Measurements from ENCODE around the gene LGALSL. TPM values are rescaled to one million over a fixed set of nuclear protein-coding genes. Genes with fewer than 3 reads are reported as not detected.

Gene LGALSL
- polyA plus RNA-seq, 1 of the 3 experiments (the other 2 are of a cell fraction) = 6.5 TPM

GRCh38 chr2:64437883-64438282 is 16.1 kb upstream of the LGALSL start:
- H3K9me3 ChIP-seq = no peaks in the 10 kb centered on the region
- H4K20me1 ChIP-seq (ENCODE audit: insufficient read depth) = no peaks in the 10 kb centered on the region
- 52% methylated on average over 3 of the region's 3 CpGs for WGBS (ENCODE audit: low lambda C conversion rate)
- H3K27me3 ChIP-seq (ENCODE audit: insufficient read depth) = peaks cover 6% of the 10 kb centered on the region
- H2AFZ ChIP-seq (ENCODE audit: low read depth) = no peak overlapping the region
- no peak overlapping the region for H3K4me2 ChIP-seq
- no peak for DNase-seq
- ChIA-PET CTCF (interaction anchor here (1.5 to 2.4 kb wide), 2 partner anchors 50 to 107 kb away, joined by 3 to 9 read pairs; no protein-coding TSS in a partner anchor), POLR2A (no interaction called here)
- no peak overlapping the region for H3K9ac ChIP-seq
- H3K79me2 ChIP-seq (ENCODE audit: insufficient read depth) = no peaks in the 10 kb centered on the region
- H3K36me3 ChIP-seq (replicated peaks in 1 of 2; ENCODE audit: control insufficient read depth in 1 of 2, insufficient read depth in 2 of 2, low read length in 1 of 2) = no peaks in the 10 kb centered on the region
- TF ChIP-seq RAD21 (IDR thresholded peaks at IDR 0.05; ENCODE audit: low read length) (no peak), NRF1 (IDR thresholded peaks at IDR 0.05; ENCODE audit: low read depth, low read length) (no peak), FOXJ3 (CRISPR knock-in tag; IDR thresholded peaks at IDR 0.05) (no peak), YY1 (IDR thresholded peaks at IDR 0.05; ENCODE audit: low read depth) (no peak), POLR2AphosphoS5 (IDR thresholded peaks at IDR 0.05; ENCODE audit: low read depth, low read length) (no peak), MXI1 (IDR thresholded peaks at IDR 0.05; ENCODE audit: low read depth, low read length) (no peak), ELF1 (IDR thresholded peaks at IDR 0.05) (no peak), GABPA (IDR thresholded peaks at IDR 0.05; ENCODE audit: low read depth) (no peak), RXRA (IDR thresholded peaks at IDR 0.05; ENCODE audit: borderline replicate concordance, low read depth) (no peak), EP300 (IDR thresholded peaks at IDR 0.05; ENCODE audit: borderline replicate concordance in 1 of 2, low read depth in 1 of 2, low read length in 1 of 2) (no peak)
- TF ChIP-seq, protein P1, sequence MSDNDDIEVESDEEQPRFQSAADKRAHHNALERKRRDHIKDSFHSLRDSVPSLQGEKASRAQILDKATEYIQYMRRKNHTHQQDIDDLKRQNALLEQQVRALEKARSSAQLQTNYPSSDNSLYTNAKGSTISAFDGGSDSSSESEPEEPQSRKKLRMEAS (IDR thresholded peaks at IDR 0.05; ENCODE audit: low read depth) = no peak
- TF ChIP-seq, protein P2, sequence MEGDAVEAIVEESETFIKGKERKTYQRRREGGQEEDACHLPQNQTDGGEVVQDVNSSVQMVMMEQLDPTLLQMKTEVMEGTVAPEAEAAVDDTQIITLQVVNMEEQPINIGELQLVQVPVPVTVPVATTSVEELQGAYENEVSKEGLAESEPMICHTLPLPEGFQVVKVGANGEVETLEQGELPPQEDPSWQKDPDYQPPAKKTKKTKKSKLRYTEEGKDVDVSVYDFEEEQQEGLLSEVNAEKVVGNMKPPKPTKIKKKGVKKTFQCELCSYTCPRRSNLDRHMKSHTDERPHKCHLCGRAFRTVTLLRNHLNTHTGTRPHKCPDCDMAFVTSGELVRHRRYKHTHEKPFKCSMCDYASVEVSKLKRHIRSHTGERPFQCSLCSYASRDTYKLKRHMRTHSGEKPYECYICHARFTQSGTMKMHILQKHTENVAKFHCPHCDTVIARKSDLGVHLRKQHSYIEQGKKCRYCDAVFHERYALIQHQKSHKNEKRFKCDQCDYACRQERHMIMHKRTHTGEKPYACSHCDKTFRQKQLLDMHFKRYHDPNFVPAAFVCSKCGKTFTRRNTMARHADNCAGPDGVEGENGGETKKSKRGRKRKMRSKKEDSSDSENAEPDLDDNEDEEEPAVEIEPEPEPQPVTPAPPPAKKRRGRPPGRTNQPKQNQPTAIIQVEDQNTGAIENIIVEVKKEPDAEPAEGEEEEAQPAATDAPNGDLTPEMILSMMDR (IDR thresholded peaks at IDR 0.05) = no peak
- TF ChIP-seq, protein P3, sequence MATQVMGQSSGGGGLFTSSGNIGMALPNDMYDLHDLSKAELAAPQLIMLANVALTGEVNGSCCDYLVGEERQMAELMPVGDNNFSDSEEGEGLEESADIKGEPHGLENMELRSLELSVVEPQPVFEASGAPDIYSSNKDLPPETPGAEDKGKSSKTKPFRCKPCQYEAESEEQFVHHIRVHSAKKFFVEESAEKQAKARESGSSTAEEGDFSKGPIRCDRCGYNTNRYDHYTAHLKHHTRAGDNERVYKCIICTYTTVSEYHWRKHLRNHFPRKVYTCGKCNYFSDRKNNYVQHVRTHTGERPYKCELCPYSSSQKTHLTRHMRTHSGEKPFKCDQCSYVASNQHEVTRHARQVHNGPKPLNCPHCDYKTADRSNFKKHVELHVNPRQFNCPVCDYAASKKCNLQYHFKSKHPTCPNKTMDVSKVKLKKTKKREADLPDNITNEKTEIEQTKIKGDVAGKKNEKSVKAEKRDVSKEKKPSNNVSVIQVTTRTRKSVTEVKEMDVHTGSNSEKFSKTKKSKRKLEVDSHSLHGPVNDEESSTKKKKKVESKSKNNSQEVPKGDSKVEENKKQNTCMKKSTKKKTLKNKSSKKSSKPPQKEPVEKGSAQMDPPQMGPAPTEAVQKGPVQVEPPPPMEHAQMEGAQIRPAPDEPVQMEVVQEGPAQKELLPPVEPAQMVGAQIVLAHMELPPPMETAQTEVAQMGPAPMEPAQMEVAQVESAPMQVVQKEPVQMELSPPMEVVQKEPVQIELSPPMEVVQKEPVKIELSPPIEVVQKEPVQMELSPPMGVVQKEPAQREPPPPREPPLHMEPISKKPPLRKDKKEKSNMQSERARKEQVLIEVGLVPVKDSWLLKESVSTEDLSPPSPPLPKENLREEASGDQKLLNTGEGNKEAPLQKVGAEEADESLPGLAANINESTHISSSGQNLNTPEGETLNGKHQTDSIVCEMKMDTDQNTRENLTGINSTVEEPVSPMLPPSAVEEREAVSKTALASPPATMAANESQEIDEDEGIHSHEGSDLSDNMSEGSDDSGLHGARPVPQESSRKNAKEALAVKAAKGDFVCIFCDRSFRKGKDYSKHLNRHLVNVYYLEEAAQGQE (IDR thresholded peaks at IDR 0.05; ENCODE audit: low read depth, low read length) = no peak
- TF ChIP-seq, protein P4, sequence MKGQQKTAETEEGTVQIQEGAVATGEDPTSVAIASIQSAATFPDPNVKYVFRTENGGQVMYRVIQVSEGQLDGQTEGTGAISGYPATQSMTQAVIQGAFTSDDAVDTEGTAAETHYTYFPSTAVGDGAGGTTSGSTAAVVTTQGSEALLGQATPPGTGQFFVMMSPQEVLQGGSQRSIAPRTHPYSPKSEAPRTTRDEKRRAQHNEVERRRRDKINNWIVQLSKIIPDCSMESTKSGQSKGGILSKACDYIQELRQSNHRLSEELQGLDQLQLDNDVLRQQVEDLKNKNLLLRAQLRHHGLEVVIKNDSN (IDR thresholded peaks at IDR 0.05; ENCODE audit: borderline replicate concordance, low read depth) = no peak
- TF ChIP-seq, protein P5, sequence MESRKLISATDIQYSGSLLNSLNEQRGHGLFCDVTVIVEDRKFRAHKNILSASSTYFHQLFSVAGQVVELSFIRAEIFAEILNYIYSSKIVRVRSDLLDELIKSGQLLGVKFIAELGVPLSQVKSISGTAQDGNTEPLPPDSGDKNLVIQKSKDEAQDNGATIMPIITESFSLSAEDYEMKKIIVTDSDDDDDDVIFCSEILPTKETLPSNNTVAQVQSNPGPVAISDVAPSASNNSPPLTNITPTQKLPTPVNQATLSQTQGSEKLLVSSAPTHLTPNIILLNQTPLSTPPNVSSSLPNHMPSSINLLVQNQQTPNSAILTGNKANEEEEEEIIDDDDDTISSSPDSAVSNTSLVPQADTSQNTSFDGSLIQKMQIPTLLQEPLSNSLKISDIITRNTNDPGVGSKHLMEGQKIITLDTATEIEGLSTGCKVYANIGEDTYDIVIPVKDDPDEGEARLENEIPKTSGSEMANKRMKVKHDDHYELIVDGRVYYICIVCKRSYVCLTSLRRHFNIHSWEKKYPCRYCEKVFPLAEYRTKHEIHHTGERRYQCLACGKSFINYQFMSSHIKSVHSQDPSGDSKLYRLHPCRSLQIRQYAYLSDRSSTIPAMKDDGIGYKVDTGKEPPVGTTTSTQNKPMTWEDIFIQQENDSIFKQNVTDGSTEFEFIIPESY (IDR thresholded peaks at IDR 0.05; ENCODE audit: borderline replicate concordance, low read depth) = no peak
- H3K9me2 ChIP-seq = no peaks in the 10 kb centered on the region
- no peaks in the 10 kb centered on the region for H3F3A ChIP-seq (replicated peaks; ENCODE audit: insufficient read depth)
- no peak overlapping the region for H3K27ac ChIP-seq (ENCODE audit: low read depth in 2 of 2, low read length in 1 of 2)
- H3K4me3 ChIP-seq (ENCODE audit: low read depth in 2 of 2, low read length in 1 of 2) = no peak overlapping the region
- no peaks in the 10 kb centered on the region for H3K4me1 ChIP-seq (ENCODE audit: control insufficient read depth in 1 of 2, insufficient read depth in 2 of 2, low read depth in 1 of 2, low read length in 1 of 2)
